GM12801 (cell line): ENCODE results near the gene PRKD3.

ENCODE experiments used
- TF ChIP-seq, protein P1 (sequence below): IDR thresholded peaks from one replicate; pipeline ENCODE4 v1.5.1; 2011; ENCODE audit warnings: control low read depth; ENCODE audit not compliant: insufficient read length; ENCODE audit errors: extremely low read depth

PRKD3 gene

DNA sequence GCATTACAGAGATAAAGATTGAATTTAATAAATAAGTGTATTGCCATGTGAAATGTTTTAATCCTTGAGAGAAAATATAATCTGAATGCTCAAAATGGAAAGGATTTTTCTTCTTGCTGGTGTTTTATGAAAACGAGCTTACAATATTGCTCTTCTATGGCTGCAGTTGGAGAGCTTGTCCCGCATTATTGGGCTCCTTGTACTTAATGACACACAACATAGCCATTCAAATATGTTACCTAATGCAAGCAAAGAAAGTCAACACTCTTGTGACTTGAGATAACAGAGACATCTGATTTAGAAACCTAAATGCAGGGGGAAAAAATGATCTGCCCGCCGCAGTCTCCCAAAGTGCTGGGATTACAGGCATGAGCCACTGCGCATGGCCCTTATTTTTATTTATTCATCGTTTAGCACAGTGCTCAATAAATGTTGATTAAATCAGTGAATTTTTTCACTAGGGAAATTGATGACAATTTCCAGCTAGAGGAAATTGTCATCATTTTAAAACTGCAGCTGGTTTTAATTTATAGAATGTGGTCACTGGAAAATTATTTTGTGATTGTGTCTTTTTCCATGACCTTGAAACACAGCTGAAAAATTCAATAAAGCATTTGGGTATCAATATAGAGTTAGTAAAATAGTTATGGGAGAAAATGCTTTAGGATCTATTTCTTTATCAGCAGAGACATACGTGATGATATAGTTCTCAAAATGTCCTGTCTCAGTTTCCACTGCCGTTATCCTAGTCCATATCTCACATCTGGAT lies 2.4 kb upstream of the PRKD3 start:
- TF ChIP-seq, protein P1, sequence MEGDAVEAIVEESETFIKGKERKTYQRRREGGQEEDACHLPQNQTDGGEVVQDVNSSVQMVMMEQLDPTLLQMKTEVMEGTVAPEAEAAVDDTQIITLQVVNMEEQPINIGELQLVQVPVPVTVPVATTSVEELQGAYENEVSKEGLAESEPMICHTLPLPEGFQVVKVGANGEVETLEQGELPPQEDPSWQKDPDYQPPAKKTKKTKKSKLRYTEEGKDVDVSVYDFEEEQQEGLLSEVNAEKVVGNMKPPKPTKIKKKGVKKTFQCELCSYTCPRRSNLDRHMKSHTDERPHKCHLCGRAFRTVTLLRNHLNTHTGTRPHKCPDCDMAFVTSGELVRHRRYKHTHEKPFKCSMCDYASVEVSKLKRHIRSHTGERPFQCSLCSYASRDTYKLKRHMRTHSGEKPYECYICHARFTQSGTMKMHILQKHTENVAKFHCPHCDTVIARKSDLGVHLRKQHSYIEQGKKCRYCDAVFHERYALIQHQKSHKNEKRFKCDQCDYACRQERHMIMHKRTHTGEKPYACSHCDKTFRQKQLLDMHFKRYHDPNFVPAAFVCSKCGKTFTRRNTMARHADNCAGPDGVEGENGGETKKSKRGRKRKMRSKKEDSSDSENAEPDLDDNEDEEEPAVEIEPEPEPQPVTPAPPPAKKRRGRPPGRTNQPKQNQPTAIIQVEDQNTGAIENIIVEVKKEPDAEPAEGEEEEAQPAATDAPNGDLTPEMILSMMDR, result no peak

DNA sequence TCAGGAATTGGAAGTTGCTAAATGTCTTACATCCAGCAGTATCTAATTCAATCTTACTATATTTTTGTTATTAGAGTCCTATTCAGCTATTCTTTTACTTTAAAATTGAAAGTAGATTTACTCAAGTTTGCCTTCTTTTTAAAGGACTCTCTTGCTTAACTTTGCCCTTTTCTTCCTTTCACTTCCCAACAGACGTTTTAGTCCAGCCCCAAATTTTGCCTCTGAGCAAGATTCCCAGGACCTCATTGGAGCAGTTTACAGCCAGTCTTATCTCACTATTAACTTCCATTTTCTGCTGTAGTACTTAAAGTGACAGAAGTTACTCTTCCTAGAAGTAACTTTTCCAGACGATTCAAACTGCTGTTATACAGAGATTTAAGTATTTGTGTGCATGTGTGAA lies 1.7 kb upstream of the PRKD3 start:
- TF ChIP-seq, protein P1, result no peak

DNA sequence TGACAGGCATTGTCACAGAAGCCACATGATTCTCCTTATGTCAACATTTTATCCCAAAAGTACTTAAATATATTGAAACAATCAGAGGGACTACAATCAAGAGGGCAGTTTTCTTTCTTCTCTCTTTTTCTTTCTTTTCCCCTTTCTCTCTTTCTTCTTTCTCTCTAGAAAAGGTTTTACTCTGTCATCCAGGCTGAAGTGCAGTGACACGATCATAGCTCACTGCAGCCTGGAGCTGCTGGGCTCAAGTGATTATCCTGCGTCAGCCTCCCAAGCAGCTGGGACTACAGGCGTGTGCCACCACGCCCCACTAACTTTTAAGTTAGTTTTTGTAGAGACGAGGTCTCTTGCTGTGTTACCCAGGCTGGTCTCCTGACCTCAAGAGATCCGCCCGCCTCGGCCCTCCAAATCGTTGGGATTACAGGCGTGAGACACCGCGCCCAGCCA lies 1.0 kb upstream of the PRKD3 start:
- TF ChIP-seq, protein P1, result no peak

DNA sequence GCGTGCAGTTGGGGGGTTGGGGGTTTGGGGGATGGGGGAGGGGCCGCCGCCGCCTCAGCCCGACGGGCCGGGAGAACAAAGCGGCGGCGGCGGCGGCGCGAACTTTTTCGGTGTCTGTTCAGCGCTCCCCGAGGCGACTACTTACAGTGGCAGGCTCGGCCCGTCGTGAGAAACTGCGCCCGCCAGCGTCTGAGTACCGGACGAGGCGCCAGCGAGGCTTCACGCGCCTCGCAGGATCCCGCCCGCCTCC lies 172 bp downstream of the PRKD3 start:
- TF ChIP-seq, protein P1, result no peak

DNA sequence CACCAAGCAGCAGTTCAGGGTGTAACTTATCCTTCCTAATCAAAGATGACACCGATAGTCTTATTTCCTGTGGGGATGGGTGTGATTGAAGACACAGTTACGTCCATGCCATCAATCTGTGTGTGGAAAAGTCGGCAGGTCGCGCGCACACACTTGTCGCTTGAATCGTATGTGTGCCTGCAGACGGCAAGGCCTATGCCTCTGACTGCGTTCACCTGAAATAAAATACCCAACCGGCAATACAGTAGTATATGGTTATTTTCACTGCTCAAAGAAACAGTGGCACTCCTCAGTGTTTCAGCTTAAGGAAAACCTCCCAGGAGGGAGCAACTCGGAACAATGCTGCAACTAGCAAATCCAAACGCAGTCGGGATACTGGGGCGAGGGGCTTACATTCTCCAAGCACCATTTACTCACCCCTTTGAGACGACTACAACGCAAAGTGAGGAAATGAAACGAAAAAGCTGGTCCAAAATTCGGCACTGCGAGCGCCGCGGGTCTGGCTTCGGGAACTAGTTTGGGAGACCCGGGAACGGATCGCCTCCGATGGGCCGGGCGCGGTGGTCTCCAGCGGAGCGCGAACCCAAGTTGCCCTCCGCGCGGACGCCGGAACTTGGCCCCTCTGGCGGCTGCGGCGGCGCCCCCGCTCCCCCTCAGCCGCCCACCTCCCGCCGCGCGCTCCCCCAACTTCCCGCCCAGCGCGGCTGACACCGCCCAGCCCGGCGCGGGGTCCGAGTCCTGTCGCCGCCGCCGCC lies 675 bp downstream of the PRKD3 start:
- TF ChIP-seq, protein P1, result no peak

DNA sequence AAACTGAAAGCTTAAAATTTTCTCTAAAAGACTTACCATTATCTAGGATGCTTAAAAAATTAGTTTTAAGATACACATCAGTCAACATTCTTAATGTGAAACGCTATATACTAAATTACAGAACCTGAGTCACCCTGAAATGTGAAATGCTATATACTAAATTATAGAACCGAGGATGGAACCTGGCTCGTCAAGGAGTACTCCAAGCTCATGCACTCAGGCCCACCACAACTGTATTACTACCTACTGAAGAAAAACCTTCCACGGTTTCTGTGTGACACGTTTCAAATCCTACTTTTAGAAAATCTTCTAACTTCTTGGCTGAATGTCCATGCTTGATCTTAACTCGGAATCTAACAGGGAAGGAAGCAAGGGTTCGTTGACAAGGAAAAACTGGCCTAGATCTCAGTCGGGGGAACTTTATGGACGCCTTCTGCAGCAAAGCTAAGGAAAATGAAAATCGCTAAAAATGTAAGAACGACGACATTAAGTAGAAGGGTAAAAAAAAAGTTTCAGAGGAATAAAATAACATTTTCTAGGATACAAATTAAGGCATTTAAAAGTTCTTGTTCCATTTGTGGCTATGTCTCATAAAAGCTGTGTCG lies 1.4 kb downstream of the PRKD3 start:
- TF ChIP-seq, protein P1, result no peak

DNA sequence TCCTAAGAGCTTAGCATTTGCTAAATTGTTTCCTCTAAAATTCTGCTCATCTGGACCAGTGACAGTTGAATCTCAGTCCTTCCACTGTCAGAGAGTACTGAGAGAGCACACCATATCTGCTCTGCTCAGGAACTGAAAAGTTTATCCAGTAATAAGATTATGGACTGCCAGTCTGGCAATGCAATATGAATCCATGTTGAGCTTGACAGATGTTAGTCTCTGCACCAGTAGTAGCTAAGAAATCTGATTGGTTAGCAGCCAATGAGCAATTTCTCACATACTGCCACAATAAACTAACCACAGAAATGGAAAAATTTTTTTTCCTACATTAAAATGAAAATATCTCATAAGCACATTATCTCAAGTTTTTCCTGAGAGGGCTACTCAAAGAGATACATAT lies 2.3 kb downstream of the PRKD3 start:
- TF ChIP-seq, protein P1, result no peak
